Activated CD4-positive, alpha-beta T cell treated with anti-CD3 and anti-CD28 coated beads for 1 hour (primary cell): ENCODE measurements around the gene ZNF738.

ENCODE experiments used
- DNase-seq: peaks from one replicate; pipeline ENCODE4 v3.0.0-alpha.2; 2020

ZNF738 gene

DNA sequence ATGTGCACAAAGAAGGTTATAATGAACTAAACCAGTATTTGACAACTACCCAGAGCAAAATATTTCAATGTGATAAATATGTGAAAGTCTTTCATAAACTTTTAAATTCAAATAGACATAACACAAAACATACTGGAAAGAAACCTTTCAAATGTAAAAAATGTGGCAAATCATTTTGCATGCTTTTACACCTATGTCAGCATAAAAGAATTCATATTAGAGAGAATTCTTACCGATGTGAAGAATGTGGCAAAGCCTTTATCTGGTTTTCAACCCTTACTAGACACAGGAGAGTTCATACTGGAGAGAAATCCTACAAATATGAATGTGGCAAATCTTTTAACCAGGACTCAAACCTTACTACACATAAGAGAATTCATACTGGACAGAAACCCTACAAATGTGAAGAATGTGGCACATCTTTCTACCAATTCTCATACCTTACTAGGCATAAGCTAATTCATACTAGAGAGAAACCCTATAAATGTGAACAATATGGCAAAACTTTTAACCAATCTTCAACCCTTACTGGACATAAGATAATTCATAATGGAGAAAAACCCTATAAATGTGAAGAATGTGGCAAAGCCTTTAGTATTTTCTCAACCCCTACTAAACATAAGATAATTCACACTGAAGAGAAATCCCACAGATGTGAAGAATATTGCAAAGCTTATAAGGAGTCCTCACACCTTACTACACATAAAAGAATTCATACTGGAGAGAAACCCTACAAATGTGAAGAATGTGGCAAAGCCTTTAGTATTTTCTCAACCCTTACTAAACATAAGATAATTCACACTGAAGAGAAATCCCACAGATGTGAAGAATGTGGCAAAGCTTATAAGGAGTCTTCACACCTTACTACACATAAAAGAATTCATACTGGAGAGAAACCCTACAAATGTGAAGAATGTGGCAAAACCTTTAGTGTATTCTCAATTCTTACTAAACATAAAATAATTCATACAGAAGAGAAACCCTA, 64.5 kb downstream of the ZNF738 start:
- no peak for DNase-seq
